ACHN (cell line): Measurements from ENCODE around the gene IQCK.
A peak's percentile ranks its signal among the peaks of the same experiment; 100 is the strongest.

Experiments
- DNase-seq: peaks from one replicate; pipeline ENCODE4 v3.0.0-alpha.2; 2015
- in situ Hi-C: cut with HindIII; loops from 2 replicates; pipeline ENCODE4 v1.10.0; 2017; ENCODE audit warnings: low sequenced_read_pairs, low pct_ligation_motif_present, low pct_unique_long_range_greater_than_20kb

IQCK gene

GRCh38 chr16:19697756-19698318 is 20.2 kb upstream of the IQCK start:
- in situ Hi-C loops: no loop called here
- no peak for DNase-seq

GRCh38 chr16:19698480-19699465 is 19.3 kb upstream of the IQCK start:
- in situ Hi-C loops: no loop called here
- DNase-seq: peak; percentile 66

- DNase-seq: no peak
- in situ Hi-C loops: no loop called here
These were observed 18.6 kb upstream of the IQCK start for GRCh38 chr16:19699472-19699871.

- in situ Hi-C loops: no loop called here
- DNase-seq: peak; percentile 71
These were observed 17.7 kb upstream of the IQCK start for GRCh38 chr16:19700319-19700781.

GRCh38 chr16:19701091-19701490 is 17.0 kb upstream of the IQCK start:
- in situ Hi-C loops: no loop called here
- no peak for DNase-seq

GRCh38 chr16:19703172-19703889 is 14.7 kb upstream of the IQCK start:
- no peak for DNase-seq

GRCh38 chr16:19704321-19705145 is 13.5 kb upstream of the IQCK start:
- in situ Hi-C loops: no loop called here
- peak; percentile 33 for DNase-seq

More at GRCh38 chr16:19703172-19703889, 14.7 kb upstream of the IQCK start:
- in situ Hi-C loops: no loop called here

- in situ Hi-C loops: no loop called here
- DNase-seq: no peak
These were observed 12.9 kb upstream of the IQCK start for GRCh38 chr16:19705146-19705501.

- in situ Hi-C loops: no loop called here
These were observed 12.2 kb upstream of the IQCK start for GRCh38 chr16:19705843-19706242.

GRCh38 chr16:19706846-19707245 is 11.2 kb upstream of the IQCK start:
- no peak for DNase-seq
- in situ Hi-C loops: no loop called here

More at GRCh38 chr16:19705843-19706242, 12.2 kb upstream of the IQCK start:
- no peak for DNase-seq

- no peak for DNase-seq
- in situ Hi-C loops: no loop called here
These were observed 10.3 kb upstream of the IQCK start for GRCh38 chr16:19707569-19708295.

GRCh38 chr16:19708296-19709205 is 9.5 kb upstream of the IQCK start:
- DNase-seq: no peak
- in situ Hi-C loops: no loop called here

GRCh38 chr16:19709381-19710136 is 8.5 kb upstream of the IQCK start:
- no peak for DNase-seq
- in situ Hi-C loops: no loop called here

- DNase-seq: no peak
- in situ Hi-C loops: no loop called here
These were observed 7.7 kb upstream of the IQCK start for GRCh38 chr16:19710191-19710908.

- no peak for DNase-seq
- in situ Hi-C loops: no loop called here
These were observed 7.0 kb upstream of the IQCK start for GRCh38 chr16:19710991-19711545.
